Thoracic aorta (tissue), 2 donors: ENCODE data around the gene AMOTL2. TPM values are rescaled to one million over a fixed set of nuclear protein-coding genes. Genes with fewer than 3 reads are reported as not detected.

Source experiments
- ATAC-seq: fragments of 150-250 bp; one replicate; pipeline ENCODE4 v1.8.0; 2017; ENCODE audit warnings: low read depth; ENCODE audit not compliant: insufficient number of reproducible peaks, low FRiP score
- DNase-seq: peaks from one replicate; pipeline ENCODE4 v3.0.0-alpha.2; 2020; ENCODE audit warnings: low spot score
- H3K27ac ChIP-seq, 2 donors: fragments of 200-600 bp; sonication (generic); 1 replicate in 1 of 2; 2 replicates in 1 of 2; pipeline ENCODE4 v1.5.1; 2016; ENCODE audit warnings: mild to moderate bottlenecking in 2 of 2, moderate library complexity in 2 of 2
- H3K27me3 ChIP-seq: fragments of 200-600 bp; sonication (generic); replicated peaks from 2 replicates; pipeline ENCODE4 v1.6.0; 2016; ENCODE audit warnings: mild to moderate bottlenecking; ENCODE audit not compliant: insufficient read depth
- H3K36me3 ChIP-seq: fragments of 200-600 bp; sonication (generic); one replicate; pipeline ENCODE4 v1.5.1; 2016
- H3K4me1 ChIP-seq, 2 donors: fragments of 200-600 bp; sonication (generic); 1 replicate in 1 of 2; 2 replicates in 1 of 2; pipeline versions ENCODE4 v1.5.1 to v1.6.0; 2016; ENCODE audit warnings: low read depth in 2 of 2, mild to moderate bottlenecking in 1 of 2; ENCODE audit not compliant: control insufficient read depth in 1 of 2
- H3K4me3 ChIP-seq: fragments of 200-600 bp; sonication (generic); 2 replicates; pipeline ENCODE4 v1.5.1; 2016; ENCODE audit warnings: mild to moderate bottlenecking
- H3K9me3 ChIP-seq: fragments of 200-600 bp; sonication (generic); 2 replicates; pipeline ENCODE4 v1.5.1; 2016
- total RNA-seq, 2 donors: library from RNA; depleted of rRNA; stranded (reverse); fragments of >200 nt; gene quantifications; one replicate each; pipeline versions ENCODE4 v1.1.0 to v1.2.3, GENCODE V29; 2016
- TF ChIP-seq, protein P1 (sequence below): fragments of 200-600 bp; sonication (generic); IDR thresholded peaks from one replicate; pipeline ENCODE4 v1.5.1; 2019; ENCODE audit warnings: antibody characterized with exemption

AMOTL2 gene
- total RNA-seq, 2 donors from 2014 or later: 62.4 to 161 TPM

DNA sequence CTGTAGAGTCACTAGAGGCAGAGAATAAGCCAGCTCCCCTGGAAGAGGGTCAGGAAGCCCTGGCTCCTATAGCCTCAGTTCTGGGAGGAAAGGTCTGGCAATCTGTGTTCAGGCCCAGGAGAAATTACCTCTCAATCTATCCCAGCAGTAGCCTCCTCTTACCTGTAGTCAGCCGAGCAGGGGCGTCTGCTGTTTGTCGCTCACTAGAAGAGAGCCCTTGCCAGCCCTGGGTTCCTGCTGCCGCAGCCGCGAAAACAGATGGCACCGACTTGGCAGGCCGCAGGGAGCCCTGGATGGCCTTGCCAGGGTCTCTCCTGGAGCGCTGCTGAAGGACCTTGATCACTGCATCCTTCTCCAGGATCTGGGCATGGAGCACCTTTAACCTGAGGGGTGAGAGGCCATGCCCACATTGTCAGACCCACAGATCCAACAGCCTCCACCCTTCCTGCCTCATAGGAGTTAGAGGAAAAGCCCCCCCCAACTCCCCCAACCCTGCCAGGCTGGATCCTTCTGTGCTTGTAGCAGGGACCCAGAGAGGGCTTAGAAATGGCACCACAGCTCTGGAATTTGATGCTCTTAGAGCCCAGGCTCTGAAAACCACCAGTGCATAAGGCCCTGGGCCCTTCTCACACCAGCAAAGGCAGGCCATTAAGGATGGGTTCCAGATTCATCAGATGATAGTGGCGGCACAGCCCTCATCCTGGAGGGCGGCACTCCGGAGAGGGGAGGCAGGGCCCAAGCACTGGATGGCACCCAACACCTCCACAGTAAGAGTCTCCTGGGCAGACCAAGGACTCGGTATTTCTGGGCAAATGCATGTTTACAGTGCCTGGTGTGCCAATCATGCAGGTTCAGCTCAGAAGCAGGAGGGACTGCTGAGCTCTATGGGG lies 14.9 kb downstream of the AMOTL2 start:
- ATAC-seq: no peak
- peaks cover 53 to 83% of the 10 kb centered on the region in 2 donors for H3K4me1 ChIP-seq
- no peaks in the 10 kb centered on the region for H3K9me3 ChIP-seq
- peaks cover 75% of the 10 kb centered on the region for H3K36me3 ChIP-seq
- no peak for DNase-seq
- no peak overlapping the region for H3K4me3 ChIP-seq
- H3K27ac ChIP-seq: peak overlapping the region; percentile 81 to 86
- TF ChIP-seq, protein P1, sequence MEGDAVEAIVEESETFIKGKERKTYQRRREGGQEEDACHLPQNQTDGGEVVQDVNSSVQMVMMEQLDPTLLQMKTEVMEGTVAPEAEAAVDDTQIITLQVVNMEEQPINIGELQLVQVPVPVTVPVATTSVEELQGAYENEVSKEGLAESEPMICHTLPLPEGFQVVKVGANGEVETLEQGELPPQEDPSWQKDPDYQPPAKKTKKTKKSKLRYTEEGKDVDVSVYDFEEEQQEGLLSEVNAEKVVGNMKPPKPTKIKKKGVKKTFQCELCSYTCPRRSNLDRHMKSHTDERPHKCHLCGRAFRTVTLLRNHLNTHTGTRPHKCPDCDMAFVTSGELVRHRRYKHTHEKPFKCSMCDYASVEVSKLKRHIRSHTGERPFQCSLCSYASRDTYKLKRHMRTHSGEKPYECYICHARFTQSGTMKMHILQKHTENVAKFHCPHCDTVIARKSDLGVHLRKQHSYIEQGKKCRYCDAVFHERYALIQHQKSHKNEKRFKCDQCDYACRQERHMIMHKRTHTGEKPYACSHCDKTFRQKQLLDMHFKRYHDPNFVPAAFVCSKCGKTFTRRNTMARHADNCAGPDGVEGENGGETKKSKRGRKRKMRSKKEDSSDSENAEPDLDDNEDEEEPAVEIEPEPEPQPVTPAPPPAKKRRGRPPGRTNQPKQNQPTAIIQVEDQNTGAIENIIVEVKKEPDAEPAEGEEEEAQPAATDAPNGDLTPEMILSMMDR: no peak
- no peaks in the 10 kb centered on the region for H3K27me3 ChIP-seq

DNA sequence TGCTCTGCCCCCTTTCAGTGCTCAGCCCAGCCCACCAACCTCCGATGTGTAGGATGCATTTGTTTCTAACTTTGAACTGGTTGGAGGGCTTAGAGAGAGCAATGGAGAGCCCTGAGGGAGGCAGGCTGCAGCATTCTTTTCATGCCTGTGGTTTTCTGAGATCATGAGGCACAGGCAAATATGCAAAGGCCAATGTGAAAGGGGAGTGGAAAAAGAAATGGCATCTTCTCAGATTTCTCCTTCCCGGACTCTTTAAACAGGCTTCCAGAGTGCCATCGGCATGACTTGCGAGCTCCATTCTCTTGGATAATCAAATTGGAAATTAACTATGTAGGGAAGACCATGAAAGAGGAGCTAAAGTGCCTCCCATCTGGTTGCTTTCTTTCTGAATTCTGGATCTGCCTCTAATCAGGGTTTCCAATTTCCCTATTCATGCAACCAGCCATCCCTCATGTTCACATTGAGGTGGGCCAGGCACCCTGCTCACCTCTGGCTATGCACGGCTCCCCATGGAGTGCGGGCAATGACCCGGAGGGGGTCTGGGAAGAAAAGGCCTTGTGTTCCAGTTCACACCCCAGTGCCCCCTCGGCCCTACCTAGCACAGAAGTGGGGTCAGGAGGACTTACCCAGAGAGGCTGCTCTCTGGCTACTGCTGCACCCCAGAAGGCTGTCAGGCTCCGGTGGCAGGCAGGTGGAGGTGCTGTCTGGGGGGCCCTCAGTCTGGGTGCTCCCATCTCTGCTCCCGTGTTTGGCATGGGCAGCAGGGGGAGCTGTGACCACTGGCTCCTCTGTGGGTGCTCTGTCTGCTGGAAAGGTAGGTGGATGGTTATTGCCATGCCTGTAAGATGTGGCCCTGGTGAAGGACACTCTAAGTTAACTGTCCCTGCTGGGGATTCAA lies 16.1 kb downstream of the AMOTL2 start:
- peak; percentile 82 for ATAC-seq
- TF ChIP-seq, protein P1: no peak
- Histone ChIP-seq H3K27ac (peak overlapping the region; percentile 81 to 86), H3K9me3 (no peaks in the 10 kb centered on the region), H3K4me1 (peaks cover 44 to 74% of the 10 kb centered on the region in 2 donors), H3K36me3 (peaks cover 72% of the 10 kb centered on the region), H3K4me3 (peak overlapping the region; percentile 5), H3K27me3 (no peaks in the 10 kb centered on the region)
- no peak for DNase-seq

DNA sequence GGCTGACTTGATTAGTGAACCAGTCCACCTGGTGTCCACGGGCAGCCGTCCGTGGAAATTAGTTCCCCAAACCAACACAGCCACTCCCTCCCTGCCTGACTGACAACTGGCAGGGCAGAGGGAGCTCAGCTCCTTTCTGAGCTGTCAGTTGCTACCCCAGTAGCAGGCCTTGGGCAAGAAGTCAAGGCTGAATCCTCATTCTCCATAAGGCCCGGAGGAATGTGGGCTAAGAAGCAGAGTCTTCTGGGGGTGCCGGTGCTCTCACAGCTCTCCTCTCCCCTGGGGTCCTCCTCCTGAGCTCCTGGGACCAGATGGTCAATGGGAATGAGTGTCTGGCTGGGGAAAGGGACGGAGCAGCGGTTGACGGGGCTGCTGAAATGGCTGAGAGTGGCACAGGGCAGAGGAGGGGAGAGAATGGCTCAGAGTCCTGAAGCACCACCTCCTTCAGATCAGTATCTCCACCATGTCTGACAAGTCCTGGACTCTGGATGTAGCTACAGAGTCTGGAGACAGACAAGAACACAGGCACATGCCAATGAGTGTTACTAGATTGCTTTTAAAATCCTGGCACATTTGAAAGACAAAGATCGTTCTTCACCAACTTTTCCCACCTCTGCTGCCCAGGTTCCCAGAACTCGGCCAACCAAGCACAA lies 16.9 kb downstream of the AMOTL2 start:
- Histone ChIP-seq H3K9me3 (no peaks in the 10 kb centered on the region), H3K4me1 (peaks cover 44 to 66% of the 10 kb centered on the region in 2 donors), H3K36me3 (peaks cover 69% of the 10 kb centered on the region), H3K27me3 (no peaks in the 10 kb centered on the region), H3K27ac (peak overlapping the region; percentile 81 to 86), H3K4me3 (no peak overlapping the region)
- no peak for DNase-seq
- ATAC-seq: peak; percentile 44
- TF ChIP-seq, protein P1: no peak

DNA sequence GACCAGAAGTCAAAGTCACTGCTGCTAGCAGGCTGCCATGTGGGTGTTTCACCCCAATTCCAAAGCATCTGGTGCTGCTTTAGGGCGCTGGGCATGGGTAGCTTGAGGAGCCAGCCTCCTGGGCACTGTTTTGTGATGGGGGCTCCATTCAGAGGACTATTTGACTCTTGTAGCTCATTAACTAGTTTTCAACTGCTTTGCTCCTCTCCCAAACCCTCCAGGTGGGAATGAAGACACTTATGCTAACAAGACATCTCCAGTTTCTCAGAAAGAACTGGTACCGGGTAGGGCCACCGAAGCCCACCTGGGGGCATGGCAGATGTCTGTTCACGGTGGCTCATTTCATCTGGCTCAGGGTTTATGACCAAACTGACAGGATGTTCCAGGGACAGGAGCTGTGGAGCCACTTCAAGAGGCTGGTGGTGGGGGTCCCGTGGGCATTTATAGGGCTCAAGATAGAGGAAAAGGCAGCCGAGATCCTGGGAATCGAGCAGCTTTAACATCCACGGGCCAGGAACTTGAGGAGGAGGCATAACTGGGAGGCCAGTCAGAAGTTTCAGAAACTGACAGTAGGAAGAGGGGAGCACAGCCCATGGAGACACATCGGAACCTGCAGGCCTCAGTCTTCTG lies 17.7 kb downstream of the AMOTL2 start:
- Histone ChIP-seq H3K4me1 (peaks cover 47 to 65% of the 10 kb centered on the region in 2 donors), H3K4me3 (no peak overlapping the region), H3K27ac (peak overlapping the region; percentile 81 to 86), H3K36me3 (peaks cover 60% of the 10 kb centered on the region), H3K27me3 (no peaks in the 10 kb centered on the region), H3K9me3 (no peaks in the 10 kb centered on the region)
- DNase-seq (no peak), ATAC-seq (no peak)
- TF ChIP-seq, protein P1: no peak
